HG03095 (cell line): Measurements from ENCODE around the gene ACVR2A.

Experiments
- ATAC-seq: cut with Tn5 transposase; IDR thresholded peaks from one replicate; pipeline ENCODE4 v1.9.1; 2021; ENCODE audit warnings: moderate library complexity; ENCODE audit not compliant: unreplicated experiment

ACVR2A gene

DNA sequence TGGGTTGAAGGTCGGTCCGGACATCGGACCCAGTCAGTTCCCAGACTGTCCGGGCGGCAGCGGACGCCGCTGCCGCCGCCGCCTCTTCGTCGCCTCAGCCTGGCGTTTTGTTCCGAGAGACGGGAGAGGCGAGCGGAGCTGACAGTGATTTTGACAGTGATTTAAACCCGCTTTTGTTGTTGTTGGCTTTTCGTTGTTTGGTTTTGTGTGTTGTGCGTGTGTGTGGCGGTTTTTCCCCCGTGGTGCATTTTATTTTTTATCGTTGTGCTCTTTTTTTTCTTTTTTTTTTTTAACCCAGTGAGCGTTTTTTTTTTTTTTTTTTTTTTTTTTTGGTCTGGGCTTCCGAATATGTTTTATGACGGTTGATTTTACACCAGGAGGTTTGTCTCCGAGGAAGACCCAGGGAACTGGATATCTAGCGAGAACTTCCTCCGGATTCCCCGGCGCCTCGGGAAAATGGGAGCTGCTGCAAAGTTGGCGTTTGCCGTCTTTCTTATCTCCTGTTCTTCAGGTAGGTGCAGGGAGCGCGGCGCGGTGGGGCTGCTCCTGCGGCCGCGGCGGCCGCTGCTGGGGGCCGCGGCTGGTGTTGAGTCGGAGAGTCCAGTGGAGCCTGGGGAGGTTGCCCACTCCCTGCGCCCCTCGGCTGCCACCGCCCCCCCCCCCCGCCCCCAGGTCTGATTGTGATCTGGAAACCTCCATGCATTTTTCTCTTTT, at the start of gene ACVR2A:
Gene ACVR2A (plus strand): TSS at position 333 of the 714 bp plus-strand sequence. CDS start 124 bp downstream, at position 457.
- ATAC-seq, result peak; percentile 38

DNA sequence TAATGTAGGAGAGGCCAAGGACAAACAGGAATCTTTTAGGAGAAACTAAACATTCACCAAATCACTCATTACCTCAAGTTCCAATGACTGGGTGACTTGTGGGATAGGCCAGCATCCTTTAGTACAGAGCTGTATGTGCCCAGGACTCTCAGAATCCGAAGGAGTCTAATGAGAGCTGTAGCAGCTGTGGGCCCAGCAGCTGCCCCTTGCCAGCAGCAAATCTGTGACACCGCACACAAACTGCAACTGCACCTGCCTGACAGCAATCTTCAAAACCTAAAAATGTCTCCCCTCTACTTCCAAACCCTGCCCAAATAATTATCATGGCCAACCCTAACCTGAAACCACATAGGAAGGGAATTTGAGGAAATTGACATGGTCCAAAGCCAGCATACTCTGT, 44.5 kb upstream of the ACVR2A start:
- no peak for ATAC-seq

DNA sequence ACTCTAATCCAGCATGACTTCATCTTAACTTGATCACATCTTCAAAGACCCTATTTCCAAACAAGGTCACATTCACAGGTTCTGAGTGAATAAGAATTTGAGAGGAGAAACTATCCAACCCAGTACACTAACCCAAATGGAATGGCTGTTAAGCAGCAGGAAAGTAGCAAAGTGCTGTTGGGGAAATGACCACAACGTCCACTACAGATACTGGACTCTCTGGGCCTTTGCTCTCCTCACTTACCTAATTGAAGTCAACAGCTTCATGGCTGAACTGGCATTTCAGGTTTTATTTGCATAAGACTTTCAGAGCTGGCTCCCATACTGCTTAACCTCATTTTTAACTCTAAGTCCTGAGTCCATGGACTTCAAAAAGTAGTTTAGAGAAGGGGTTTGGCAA, 38.0 kb upstream of the ACVR2A start:
- no peak for ATAC-seq

DNA sequence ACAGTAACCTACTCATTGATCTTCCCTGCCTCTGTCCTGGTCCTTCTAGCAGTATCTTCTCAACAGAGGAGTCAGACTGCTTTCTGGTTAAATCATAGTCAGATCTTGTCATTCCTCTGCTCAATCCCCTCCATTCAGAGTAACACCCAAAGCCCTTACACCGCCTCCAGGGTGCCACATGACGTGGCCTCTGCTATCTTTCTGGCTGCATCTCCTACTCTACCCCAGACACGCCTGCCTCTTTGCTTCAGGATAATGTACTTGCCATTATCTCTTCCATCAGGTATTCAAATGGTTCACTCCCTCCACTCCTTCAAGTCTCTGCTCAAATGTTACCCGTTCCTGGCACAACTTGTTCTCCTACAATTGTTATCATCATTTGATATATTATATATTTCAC, 36.3 kb upstream of the ACVR2A start:
- ATAC-seq, result no peak

DNA sequence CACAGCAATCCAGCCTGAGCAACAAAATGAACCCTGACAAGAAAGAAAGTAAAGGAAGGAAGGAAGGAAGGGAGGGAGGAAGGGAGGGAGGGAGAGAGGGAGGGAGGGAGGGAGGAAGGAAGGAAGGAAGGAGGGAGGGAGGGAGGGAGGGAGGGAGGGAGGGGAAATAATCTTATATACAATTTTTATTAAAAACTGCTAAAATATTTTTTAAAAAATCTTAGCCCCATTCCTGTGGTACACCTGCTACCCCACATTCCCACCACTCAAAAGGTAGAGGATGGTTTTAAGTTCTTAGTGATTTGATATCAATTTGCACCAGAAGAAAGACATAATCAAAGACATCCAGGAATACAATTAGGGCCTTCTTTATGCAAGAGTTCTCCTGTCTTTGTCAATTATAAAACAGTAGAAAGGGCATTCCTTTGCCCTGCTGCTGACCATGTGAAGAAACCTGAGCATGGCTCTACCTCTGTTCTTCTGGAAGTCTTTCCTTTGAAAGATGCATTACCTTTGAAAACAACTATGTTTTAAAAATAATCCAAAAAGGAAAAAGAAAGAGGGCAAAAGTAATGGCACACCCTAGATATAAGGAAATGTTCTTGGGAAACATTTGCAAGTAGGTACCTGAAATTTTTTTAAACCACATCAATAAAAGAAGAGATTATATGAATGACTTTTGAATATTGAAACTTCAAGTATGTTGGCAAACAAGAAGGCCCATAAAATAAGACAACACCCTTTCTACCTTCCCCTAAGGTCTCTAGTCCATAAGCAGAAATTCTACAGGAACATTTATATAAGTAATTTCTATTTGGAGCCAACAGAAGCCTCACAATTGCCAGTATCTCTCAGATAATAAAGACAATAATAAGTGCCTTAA, 33.7 kb upstream of the ACVR2A start:
- no peak for ATAC-seq

DNA sequence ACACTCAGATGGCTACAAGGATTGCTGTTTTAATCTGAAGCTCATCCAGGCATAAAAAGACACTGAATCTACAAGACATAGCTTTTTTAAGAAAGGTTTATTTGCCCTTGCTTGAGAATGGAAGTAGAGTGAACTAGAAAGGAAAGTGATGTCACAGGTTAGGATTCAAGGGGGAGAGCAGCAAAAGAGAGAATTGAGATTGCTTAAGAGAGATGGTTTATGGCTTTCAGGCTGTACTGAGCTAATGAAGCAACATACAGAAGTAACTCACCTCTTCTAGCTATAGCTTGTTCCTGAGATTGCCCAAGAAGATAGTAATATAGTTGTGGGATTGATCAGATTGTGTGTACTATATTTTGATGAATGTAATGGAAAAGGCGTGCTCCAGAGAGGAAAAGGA, 26.1 kb upstream of the ACVR2A start:
- ATAC-seq, result no peak

DNA sequence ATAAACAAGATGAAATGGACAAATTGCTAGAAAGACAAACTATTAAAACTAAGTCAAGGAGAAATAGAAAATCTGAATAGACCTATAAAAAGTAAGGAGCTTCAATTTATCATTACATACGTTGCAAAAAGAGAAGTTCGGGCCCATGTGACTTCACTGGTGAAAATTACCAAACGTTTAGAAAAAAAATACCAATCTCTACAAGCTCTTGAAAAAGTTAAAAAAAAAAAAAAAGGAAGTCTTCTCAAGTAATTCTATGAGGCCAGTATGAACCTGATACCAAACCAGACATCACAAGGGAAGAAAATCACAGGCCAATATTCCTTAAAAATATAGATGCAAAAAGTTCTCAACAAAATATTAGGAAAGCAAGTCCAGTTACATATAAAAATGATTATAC, 20.2 kb upstream of the ACVR2A start:
- ATAC-seq, result no peak

DNA sequence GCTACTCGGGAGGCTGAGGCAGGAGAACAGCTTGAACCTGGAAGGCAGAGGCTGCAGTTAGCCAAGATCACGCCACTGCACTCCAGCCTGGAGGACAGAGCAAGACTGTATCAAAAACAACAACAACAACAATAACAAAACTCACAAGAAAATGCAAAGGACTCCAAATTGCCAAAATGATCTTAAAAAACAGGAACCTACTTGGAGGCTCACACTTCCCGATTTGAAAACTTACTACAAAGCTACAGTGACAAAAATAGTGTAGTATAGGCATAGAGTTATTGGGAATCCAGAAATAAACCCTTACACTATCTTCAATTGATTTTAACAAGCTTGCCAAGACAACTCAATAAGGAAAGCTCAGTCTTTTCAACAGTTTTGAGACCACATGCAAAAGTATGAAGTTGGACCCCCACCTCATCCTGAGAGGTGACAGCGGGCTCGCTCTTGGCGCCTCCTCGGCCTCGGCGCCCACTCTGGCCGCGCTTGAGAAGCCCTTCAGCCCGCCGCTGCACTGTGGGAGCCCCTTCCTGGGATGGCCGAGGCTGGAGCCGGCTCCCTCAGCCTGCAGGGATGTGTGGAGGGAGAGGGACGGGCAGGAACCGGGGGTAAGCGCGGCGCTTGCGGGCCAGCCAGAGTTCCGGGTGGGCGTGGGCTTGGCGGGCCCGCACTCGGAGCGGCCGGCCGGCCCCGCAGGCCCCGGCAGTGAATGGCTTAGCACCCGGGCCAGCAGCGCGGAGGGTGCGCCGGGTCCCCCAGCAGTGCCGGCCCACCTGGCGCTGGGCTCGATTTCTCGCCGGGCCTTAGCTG, 18.3 kb upstream of the ACVR2A start:
- no peak for ATAC-seq

DNA sequence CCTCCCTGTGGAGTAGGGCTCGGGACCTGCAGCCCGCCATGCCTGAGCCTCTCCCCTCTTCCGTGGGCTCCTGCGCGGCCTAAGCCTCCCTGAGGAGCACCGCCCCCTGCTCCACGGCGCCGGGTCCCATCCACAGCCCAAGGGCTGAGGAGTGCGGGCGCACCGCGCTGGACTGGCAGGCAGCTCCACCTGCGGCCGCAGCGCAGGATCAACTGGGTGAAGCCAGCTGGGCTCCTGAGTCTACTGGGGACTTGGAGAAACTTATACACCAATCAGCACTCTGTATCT, 17.8 kb upstream of the ACVR2A start:
- ATAC-seq, result no peak

DNA sequence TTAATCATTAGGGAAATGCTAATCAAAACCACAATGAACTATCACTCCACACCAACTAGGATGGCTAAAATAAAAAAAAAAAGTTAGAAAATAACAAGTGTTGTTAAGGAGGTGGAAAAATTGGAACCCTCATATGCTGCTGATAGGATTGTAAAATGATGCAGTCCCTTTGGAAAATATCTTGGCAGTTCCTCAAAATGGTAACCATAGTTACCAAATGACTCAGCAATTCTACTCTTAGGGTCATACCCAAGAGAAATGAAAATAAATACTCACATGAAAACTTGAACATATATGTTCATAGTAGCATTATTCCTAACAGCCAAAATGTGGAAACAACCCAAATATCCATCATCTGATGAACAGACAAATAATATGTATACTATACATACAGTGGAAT, 15.7 kb upstream of the ACVR2A start:
- ATAC-seq, result no peak

DNA sequence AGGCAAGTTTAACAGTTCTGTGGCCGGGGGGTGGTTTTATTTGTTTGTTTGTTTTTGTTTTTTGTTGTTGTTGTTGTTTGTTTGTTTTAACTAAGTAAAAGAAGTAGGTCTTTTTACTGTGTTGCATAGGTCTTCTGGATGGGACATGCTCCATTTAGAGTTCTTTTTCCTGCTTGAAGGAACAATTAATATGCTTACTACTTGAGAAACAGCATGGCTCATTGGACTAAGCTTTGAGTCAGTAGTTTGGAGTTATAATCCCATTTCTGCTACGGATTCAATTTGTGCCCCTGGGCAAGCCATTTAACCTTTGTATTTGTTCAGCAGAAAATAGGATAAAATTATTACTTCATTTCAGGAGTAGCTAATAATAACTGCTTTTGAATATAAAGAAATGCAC, 8.7 kb upstream of the ACVR2A start:
- no peak for ATAC-seq

DNA sequence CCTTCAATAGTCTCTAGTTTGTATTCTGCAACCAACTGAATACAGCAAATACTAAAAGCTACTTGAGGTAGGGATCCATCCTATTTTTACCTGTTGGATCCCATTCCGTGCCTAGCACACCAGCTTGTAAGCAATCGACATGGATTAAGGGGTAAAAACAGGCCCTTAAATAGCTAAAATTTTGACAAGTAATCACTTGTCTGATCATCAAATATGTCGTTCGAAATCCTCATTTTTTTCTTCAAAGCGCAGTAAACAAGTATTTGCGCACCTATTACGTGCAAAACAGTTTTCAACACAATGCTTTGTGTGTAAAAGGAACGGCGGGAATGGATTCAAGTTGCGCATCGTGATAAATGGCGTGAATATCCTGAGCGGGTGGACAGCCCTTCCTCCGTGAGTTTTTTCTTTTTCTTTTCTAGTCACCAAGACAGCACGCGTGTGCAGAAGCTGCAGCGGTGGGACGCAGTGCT, 1.4 kb upstream of the ACVR2A start:
- ATAC-seq, result no peak

DNA sequence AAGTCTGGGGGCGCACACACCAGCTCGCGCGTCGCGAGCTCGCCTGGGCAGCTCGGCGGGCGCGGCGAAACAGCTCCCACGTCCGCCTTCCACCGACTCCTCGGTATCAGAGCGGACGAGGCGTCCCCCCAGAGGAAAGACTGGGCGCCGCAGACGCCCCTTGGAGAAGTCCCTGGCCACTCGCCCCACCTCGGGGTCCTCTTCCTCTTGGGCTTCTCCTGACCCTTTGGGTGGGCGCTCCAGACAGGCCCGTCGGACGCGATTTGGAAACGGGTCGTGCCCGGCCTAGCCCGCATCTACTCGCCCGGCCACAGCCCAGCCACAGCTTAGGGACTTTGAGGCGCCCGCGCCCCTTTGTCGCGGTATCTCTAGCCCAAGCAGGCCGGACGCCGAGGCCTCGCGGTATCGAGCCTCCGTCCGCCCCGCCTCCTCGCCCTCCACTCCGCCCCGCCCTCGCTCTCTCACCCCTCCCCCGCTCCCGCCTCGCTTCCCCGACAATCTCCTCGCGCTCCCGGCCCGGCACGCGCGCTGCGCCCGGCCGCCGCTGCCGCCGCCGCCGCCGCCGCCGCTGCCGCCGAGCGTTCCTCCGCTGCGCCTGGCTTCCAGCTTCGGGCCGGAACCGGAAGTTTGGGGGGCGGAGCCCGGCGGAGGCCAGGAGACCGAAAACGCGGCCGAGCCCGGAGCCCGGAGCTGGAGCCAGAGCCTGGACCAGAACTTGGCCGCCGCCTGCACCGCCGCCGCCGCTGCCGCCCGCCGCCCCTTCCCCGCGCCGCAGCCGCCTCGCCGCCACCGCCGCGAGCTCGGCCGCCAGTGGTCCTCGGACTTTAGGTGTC, 749 bp upstream of the ACVR2A start:
- peak; percentile 77 for ATAC-seq

DNA sequence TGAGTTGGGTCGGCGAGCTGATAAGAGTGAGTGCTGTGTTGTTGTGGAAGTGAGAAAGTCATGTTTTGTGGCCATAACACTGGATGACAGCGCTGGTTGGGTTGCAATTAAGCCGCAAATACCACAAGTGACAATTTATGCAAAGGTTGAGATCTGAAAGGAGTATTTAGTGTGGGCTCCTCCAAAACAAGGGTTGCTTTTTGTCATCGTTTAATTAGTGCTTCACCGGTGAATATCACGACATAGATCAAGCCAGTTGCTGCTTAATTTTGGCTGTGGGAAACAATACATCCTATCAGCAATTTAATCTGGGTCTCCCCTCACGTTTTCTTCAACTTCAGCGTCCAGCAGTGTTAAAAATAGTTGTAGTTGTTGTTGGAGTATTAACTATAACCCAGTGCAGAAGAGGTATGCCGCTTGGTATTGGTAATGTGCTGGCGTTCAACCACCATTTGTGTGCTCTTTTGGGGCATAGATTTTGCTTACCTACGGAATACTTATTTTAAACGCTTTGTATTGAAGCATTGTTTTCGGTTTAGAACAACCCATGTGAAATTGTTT, 662 bp downstream of the ACVR2A start:
- ATAC-seq, result peak; percentile 45

DNA sequence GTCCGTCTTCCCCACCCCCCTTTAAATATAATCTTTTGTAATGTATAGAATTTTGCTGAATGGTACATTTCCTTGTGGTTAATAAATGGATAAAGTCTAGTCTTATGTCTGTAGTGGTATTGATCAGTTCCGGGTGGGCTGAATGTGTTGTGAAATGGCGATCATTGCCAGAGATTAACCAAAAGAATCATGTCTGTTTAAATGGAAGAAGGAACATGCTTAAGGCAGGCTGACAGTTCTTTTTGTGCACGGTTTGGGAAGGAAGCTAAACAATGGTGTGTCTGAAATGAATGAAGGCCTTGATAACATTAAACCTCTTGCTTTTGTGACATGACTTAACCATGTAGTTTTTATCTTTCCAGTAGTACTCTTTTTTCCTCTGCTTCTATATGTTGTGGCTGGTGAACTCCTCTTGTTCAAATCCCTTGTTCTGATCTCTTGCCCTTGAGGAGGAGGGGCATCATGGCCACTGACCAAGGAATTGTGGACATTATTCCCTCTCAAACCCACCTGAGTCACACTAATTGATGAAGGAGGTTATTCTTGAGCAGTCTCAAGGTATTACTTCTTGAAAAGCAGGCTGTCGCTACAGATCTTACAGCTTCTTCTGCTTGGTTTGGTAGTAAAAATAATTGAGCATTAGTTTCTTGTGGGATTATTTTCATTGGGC, 1.7 kb downstream of the ACVR2A start:
- ATAC-seq, result no peak

DNA sequence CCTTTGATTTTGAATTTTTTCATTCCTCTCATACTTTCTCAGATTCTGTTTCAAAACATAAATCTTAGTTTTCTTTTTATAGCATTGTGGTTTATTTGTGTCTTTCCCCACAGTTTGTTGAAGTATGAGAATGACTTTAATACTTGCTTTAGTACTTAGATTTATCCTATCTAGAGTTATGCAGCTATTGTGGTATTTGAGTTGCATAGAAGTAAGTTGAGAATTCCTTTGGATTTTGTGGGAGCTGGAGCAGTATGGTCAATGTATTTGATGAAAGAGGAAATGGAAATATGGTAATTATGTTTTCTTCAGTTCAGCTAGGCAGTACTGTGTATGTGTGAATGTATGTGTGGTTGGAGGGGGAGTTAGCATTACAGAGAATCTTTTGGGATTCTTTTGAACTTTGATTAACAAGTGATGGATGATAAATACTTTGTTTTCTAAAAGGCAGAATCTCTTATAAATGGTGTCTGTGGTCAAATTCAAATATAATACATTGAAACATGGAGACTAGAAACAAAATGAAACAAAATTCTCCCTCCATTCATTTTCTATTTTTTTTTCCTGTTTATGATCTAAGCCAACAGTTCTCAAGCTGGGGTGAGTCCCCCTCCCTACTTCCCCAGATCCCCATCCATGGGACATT, 3.0 kb downstream of the ACVR2A start:
- ATAC-seq, result no peak

DNA sequence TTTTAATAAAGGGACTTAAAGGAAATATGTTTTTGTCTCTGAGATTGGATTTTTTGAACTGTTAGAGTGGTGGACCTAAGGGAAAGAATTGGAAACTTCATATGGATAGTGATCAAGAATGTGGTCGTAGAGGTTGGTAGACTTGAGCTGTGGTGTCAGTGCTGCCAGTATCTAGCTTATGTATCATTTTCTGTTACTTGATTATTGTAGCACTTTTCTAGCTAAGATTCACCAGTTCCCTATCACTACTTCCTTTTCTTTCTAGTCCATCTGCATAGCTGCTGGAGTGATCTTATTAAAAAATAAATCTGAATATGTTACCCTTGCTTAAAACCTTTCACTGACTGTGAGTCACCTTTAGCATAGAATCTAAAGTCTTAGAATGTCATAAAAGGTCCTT, 6.0 kb downstream of the ACVR2A start:
- no peak for ATAC-seq

DNA sequence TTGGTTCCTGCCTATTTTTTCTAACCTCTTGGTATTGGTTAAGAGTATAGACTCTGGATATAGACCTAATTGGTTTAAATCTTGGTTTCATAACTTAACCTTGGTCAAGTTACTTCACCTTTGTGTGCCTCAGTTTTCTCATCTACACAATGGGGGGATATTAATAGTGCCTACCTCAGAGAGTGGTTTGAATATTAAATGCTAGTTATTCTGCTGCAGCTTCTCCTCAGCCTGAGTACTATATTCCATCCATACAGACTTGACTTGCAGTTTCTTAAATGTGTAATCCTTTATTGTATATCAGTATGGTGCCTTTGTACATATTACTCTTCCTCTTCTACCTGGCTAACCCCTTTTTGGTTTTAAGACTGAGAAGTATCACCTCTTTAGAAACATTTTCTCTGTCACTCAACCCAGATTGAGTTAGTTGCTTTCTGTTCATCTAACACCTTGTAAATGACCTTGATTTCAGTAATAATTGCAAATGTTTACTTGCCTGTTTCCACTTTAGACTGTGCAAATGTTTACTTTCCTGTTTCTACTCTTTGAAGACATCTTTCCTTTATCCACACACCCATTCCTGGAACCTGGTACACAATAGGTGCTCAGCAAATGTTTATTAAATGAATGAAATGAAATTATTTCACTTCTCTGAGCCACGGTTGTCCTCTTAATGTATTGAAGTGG, 6.6 kb downstream of the ACVR2A start:
- no peak for ATAC-seq
